Measurements from ENCODE around the gene CCDC8. TPM values are rescaled to one million over a fixed set of nuclear protein-coding genes. Genes with fewer than 3 reads are reported as not detected.

CCDC8 gene
- total and polyA plus RNA-seq, 2 donors (not counting 3 experiments of a cell fraction or from before 2014, with no cell fraction given): 0.18 to 0.75 TPM

- POLR2A ChIA-PET: no interaction called here
- FAIRE-seq: no peak
Observed at GRCh38 chr19:46381756-46382345, 31.5 kb downstream of the CCDC8 start.

More at GRCh38 chr19:46381756-46382345, 31.5 kb downstream of the CCDC8 start:
- CTCF ChIA-PET: interaction anchor here (1.3 to 1.5 kb wide), 2 partner anchors 10 to 101 kb away, joined by 3 read pairs; no protein-coding TSS in a partner anchor
- H3K9ac ChIP-seq (replicated peaks; ENCODE audit: extremely low read depth, insufficient read depth, low read length): no peak overlapping the region
- BruUV-seq (replicated peaks): no TSS peak
- H3K4me3 ChIP-seq (replicated peaks in 1 of 3; ENCODE audit: insufficient read depth in 1 of 3, low read depth in 1 of 3, low read length in 3 of 3): no peak overlapping the region
- dilution Hi-C loops (cut with MboI; ENCODE audit: extremely low pct_ligation_motif_present, low sequenced_read_pairs): no loop called here
- H3K27me3 ChIP-seq (ENCODE audit: control insufficient read depth in 2 of 2, insufficient read depth in 2 of 2, low read length in 2 of 2): no peaks in the 10 kb centered on the region
- H3K4me2 ChIP-seq (ENCODE audit: insufficient read depth, low read length): no peak overlapping the region
- TF ChIP-seq MAX (IDR thresholded peaks at IDR 0.05; ENCODE audit: insufficient read depth, insufficient read length) (no peak), POLR2AphosphoS5 (IDR thresholded peaks at IDR 0.05; ENCODE audit: insufficient read depth, low read depth, low read length) (no peak), GATA2 (IDR thresholded peaks at IDR 0.05; ENCODE audit: insufficient read depth, insufficient read length, low read depth, low read length) (no peak), CTCF (IDR thresholded peaks at IDR 0.05; ENCODE audit: extremely low read depth in 1 of 2, insufficient read depth in 1 of 2, low read depth in 1 of 2, low read length in 2 of 2) (no peak), EZH2 (IDR thresholded peaks at IDR 0.05; ENCODE audit: borderline replicate concordance, low read depth, low read length, severe bottlenecking) (no peak), MYC (IDR thresholded peaks at IDR 0.05; ENCODE audit: low read depth, low read length) (no peak), FOS (IDR thresholded peaks at IDR 0.05; ENCODE audit: borderline replicate concordance, insufficient read depth, low read length) (no peak), POLR2A (IDR thresholded peaks at IDR 0.05; ENCODE audit: low read depth, low read length) (no peak), JUN (IDR thresholded peaks at IDR 0.05; ENCODE audit: borderline replicate concordance, insufficient read depth, insufficient read length, low read depth) (no peak)
- H4K20me1 ChIP-seq (replicated peaks; ENCODE audit: control insufficient read depth, extremely low read depth, insufficient read depth, low read length): no peaks in the 10 kb centered on the region
- no peak overlapping the region for H2AFZ ChIP-seq (ENCODE audit: low read depth, low read length)
- no peak overlapping the region for H3K27ac ChIP-seq (ENCODE audit: insufficient read depth, low read depth, low read length)
- no peaks in the 10 kb centered on the region for H3K9me3 ChIP-seq (replicated peaks; ENCODE audit: control insufficient read depth, insufficient read depth, low read length)
- DNase-seq (ENCODE audit: low read depth, low spot score): no peak
- intact Hi-C loops (cut with micrococcal nuclease): no loop called here
- H3K36me3 ChIP-seq (ENCODE audit: control insufficient read depth in 2 of 2, extremely low read depth in 1 of 2, insufficient read depth in 2 of 2, low read length in 2 of 2): peaks cover 24 to 34% of the 10 kb centered on the region in 2 experiments
- no peaks in the 10 kb centered on the region for H3K9me1 ChIP-seq (replicated peaks; ENCODE audit: control insufficient read depth, extremely low read depth, insufficient read depth, low read length)
- H3K4me1 ChIP-seq (ENCODE audit: control insufficient read depth, extremely low read depth, insufficient read depth, low read length): no peaks in the 10 kb centered on the region
- H3K79me2 ChIP-seq (ENCODE audit: control insufficient read depth, insufficient read depth, low read length): peaks cover 19% of the 10 kb centered on the region
